ENCODE data around the gene ULBP1. TPM values are rescaled to one million over a fixed set of nuclear protein-coding genes. Genes with fewer than 3 reads are reported as not detected.
"Not testable (repeated sequence)": the region's sequence is repeated elsewhere in the genome, so short reads cannot be mapped to it uniquely, and the experiment has no call there.

Gene ULBP1
- total RNA-seq, 4 donors from 2014 or later: not detected

DNA sequence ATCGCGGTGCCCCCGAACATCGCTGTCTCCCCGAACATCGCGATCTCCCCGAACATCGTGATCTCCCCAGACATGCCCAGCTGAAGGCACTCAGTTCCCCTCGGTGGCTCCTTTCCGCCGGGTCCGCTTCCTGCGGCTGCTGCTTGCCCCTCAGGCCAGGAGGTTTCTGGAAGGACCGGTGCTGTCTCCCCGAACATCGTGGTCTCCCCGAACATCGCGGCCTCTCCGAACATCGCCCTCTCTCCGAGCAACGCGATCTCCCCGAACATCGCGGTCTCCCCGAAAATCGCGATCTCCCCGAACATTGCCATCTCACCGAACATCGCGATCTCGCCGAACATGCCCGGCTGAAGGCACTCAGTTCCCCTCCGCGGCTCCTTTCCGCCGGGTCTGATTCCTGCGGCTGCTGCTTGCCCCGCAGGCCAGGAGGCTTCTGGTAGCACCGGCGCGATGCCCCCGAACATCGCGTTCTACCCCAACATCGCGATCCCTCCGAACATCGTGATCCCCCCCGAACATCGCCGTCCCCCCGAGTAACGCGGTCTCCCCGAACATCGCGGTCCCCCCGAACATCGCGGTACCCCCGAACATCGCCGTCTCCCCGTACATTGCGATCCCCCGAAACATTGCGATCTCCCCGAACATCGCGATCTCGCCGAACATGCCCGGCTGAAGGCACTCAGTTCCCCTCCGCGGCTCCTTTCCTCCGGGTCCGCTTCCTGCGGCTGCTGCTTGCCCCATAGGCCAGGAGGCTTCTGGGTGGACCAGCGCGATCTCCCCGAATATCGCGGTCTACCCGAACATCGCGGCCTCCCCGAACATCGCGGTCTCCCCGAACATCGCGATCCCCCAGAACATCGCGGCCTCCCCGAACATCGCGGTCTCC is 808 bp downstream of the ULBP1 start:
- Histone ChIP-seq H3K36me3 (no peaks in the 10 kb centered on the region), H3K4me3 (peak overlapping the region; percentile 33 to 60 (median 53)), H3K27ac (peak overlapping the region in 1 of 4 donors; percentile 25), H3K27me3 (peaks cover 0 to 45% of the 10 kb centered on the region in 2 donors), H3K4me1 (peaks cover 0 to 26% (median 12%) of the 10 kb centered on the region in 4 donors), H3K9me3 (peaks cover 0 to 3% (median 0%) of the 10 kb centered on the region in 4 donors)
- TF ChIP-seq POLR2A (IDR thresholded peaks at IDR 0.05): no peak
- TF ChIP-seq, protein P1, sequence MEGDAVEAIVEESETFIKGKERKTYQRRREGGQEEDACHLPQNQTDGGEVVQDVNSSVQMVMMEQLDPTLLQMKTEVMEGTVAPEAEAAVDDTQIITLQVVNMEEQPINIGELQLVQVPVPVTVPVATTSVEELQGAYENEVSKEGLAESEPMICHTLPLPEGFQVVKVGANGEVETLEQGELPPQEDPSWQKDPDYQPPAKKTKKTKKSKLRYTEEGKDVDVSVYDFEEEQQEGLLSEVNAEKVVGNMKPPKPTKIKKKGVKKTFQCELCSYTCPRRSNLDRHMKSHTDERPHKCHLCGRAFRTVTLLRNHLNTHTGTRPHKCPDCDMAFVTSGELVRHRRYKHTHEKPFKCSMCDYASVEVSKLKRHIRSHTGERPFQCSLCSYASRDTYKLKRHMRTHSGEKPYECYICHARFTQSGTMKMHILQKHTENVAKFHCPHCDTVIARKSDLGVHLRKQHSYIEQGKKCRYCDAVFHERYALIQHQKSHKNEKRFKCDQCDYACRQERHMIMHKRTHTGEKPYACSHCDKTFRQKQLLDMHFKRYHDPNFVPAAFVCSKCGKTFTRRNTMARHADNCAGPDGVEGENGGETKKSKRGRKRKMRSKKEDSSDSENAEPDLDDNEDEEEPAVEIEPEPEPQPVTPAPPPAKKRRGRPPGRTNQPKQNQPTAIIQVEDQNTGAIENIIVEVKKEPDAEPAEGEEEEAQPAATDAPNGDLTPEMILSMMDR (IDR thresholded peaks at IDR 0.05): no peak
- no peak for DNase-seq

DNA sequence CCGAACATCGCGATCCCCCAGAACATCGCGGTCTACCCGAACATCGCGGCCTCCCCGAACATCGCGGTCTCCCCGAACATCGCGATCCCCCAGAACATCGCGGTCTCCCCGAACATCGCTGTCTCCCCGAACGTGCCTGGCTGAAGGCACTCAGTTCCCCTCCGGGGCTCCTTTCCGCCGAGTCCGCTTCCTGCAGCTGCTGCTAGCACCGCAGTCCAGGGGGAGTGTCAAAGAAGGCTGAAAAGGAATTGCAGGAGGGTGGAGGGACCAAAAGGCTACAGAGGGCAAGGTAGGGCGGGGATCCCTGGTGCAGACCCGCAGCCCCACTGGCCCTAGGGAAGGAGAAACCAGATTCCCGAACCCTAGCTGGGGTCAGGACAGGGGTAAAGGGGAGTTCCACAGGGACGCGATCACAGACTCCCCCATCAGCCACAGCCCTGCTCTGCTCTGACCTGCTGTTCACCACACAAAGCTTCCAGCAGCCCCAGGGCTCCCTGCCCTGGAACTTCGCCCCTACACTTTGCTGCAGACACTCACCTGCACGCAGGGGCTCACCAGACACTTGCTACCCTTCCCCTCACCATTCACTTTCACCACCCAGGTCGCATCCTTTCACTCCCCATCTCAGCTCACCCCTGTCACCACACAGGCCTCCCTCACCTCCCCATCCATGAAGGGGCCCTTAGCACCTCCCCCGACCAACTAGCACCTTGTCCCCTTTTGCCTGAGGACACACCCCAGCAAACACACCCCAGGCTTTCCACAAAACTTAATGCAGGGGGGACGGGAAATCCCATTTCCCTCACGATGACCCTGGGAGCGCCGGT is 1.7 kb downstream of the ULBP1 start:
- H3K27me3 ChIP-seq: peaks cover 0 to 43% of the 10 kb centered on the region in 2 donors
- DNase-seq: no peak
- no peaks in the 10 kb centered on the region for H3K36me3 ChIP-seq
- peak overlapping the region; percentile 33 to 60 (median 53) for H3K4me3 ChIP-seq
- H3K4me1 ChIP-seq: peaks cover 0 to 26% (median 12%) of the 10 kb centered on the region in 4 donors
- no peak overlapping the region for H3K27ac ChIP-seq
- peaks cover 0 to 3% (median 0%) of the 10 kb centered on the region in 4 donors for H3K9me3 ChIP-seq
- TF ChIP-seq, protein P1 (IDR thresholded peaks at IDR 0.05): no peak
- TF ChIP-seq POLR2A (IDR thresholded peaks at IDR 0.05): no peak

DNA sequence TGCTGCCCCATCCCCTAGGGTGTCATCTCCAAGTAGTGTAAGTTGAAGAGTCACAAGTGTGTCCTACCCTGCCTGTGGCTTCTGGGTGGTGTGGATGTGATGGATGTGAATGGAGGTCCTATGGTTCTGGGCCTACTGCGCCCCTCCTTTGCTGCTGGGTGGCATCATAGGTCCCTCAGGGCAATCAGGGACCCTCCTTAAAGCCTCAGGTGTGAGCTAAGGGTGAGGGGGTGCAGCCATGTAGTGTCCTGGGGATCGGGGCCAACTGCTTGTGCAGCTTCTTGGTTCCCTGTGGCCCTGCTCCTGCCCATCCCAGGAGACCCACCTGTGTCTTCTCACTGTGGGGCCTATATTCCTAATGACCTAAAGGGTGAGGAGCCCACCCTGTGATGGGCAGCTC is 2.6 kb downstream of the ULBP1 start:
- H3K27ac ChIP-seq, H3K9me3 ChIP-seq, H3K36me3 ChIP-seq, H3K4me3 ChIP-seq, DNase-seq: not testable (repeated sequence)
- Histone ChIP-seq H3K4me1 (peaks cover 0 to 26% (median 12%) of the 10 kb centered on the region in 4 donors), H3K27me3 (peaks cover 0 to 38% of the 10 kb centered on the region in 2 donors)

DNA sequence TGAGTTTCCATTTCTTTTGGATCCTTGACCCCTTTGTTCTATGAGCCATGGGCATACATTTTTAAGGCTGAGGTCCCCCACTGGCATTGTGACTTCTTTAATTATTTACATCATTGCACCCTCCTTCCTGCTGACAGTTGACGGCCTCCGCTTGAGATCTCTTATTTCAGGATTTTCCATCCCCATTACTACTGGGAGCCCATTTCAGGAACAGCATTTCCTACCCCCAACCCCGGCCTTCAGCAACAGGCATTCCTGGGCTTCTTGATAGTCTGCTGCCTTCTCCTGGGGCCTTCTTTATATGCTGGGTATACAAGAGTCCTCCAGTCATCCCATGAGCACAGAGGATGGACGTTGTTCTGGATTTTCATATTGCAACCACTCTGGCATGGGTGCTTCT is 3.8 kb downstream of the ULBP1 start:
- H3K36me3 ChIP-seq: no peaks in the 10 kb centered on the region
- peaks cover 0 to 26% (median 12%) of the 10 kb centered on the region in 4 donors for H3K4me1 ChIP-seq
- H3K27ac ChIP-seq: no peak overlapping the region
- H3K9me3 ChIP-seq: peaks cover 0 to 3% (median 0%) of the 10 kb centered on the region in 4 donors
- no peak overlapping the region for H3K4me3 ChIP-seq
- no peak for DNase-seq
- peaks cover 0 to 31% of the 10 kb centered on the region in 2 donors for H3K27me3 ChIP-seq
- TF ChIP-seq POLR2A (IDR thresholded peaks at IDR 0.05): no peak
- TF ChIP-seq, protein P1 (IDR thresholded peaks at IDR 0.05): no peak

DNA sequence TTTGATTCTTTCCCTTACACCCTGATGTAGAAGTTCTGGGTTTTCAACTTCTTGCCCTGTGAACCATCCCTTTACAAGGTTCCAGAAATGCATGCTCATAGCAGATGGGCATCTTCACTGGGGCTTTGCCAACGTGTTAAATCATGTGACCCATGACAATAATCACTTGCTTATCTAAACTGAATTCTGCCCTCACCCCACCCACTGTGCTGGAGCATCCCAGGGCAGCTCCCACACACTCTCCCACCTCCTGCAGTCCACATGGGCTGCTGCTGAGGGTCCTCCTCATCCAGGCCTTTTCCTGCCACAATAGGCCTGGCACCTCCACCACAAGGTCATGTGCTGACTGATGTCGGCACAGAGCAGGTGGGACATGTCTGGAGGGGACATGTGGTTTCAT is 4.3 kb downstream of the ULBP1 start:
- H3K4me3 ChIP-seq, H3K27ac ChIP-seq, H3K36me3 ChIP-seq, H3K9me3 ChIP-seq, DNase-seq: not testable (repeated sequence)
- peaks cover 0 to 27% of the 10 kb centered on the region in 2 donors for H3K27me3 ChIP-seq
- peaks cover 0 to 24% (median 12%) of the 10 kb centered on the region in 4 donors for H3K4me1 ChIP-seq

DNA sequence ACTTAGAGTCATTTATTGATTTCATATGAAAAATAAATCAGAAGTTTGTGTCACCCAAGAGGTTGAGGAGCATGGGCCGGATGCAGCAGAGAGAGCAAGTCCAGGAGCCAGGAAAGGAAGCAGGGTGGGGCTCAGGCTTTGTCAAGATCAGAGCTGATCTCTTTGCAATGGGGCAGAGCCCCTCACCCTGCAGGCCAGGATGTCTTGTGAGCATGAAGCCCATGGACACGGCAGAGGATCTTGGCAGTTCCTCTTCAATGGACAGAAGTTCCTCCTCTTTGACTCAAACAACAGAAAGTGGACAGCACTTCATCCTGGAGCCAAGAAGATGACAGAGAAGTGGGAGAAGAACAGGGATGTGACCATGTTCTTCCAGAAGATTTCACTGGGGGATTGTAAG is 5.2 kb downstream of the ULBP1 start:
- Histone ChIP-seq H3K4me1 (peaks cover 0 to 16% (median 11%) of the 10 kb centered on the region in 4 donors), H3K27me3 (peaks cover 0 to 21% of the 10 kb centered on the region in 2 donors)
- DNase-seq, H3K36me3 ChIP-seq, H3K27ac ChIP-seq, H3K9me3 ChIP-seq, H3K4me3 ChIP-seq: not testable (repeated sequence)

DNA sequence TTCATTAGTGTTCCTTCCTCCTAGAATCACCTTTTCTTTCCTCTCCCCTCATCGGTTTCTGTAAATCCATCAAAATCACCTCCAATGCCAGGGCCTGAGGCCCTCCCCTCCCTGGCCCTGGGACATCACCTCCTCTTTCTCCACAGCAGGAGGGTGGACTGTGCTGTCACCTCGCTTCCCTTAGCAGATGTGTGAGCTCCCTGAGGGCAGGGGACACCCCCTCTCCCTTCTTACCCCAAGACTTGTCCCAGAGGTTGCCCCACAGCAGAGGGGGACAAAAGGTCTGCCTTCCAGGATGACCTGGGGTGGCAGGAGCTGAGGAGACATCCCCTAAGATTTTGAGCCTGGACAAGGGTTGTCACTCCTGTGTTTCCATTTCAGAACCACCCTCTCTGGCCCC is 5.9 kb downstream of the ULBP1 start:
- Histone ChIP-seq H3K36me3 (no peaks in the 10 kb centered on the region), H3K4me3 (no peak overlapping the region), H3K27ac (no peak overlapping the region), H3K4me1 (peaks cover 0 to 8% (median 6%) of the 10 kb centered on the region in 4 donors), H3K9me3 (peaks cover 0 to under 1% (median 0%) of the 10 kb centered on the region in 4 donors), H3K27me3 (peaks cover 0 to 14% of the 10 kb centered on the region in 2 donors)
- DNase-seq: no peak
- TF ChIP-seq POLR2A (IDR thresholded peaks at IDR 0.05): no peak
- TF ChIP-seq, protein P1 (IDR thresholded peaks at IDR 0.05): no peak

DNA sequence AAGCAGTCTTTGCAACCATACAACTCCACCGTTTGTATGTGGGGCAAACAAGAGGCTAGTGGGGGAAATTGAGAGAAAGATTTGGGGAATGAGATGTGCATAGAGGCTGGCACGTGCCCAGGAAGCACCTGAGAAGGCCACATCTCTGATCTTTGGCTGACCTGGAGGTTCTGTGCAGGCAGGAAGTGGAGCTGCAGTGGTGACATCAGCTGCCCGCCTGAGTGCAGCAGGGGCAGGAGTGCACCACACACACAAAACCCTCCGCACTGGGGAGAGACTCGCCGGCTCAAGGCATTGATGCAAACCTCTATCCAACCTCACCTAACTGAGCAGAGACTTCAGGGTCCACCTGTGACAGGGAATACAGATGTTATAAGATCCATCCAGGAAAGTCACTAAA is 10.7 kb downstream of the ULBP1 start:
- H3K9me3 ChIP-seq, H3K4me3 ChIP-seq, DNase-seq, H3K36me3 ChIP-seq, H3K27ac ChIP-seq, H3K27me3 ChIP-seq, H3K4me1 ChIP-seq: not testable (repeated sequence)
